ENCODE data around the gene MKRN3.
"Not testable (repeated sequence)": the region's sequence is repeated elsewhere in the genome, so short reads cannot be mapped to it uniquely, and the experiment has no call there.

MKRN3 gene

DNA sequence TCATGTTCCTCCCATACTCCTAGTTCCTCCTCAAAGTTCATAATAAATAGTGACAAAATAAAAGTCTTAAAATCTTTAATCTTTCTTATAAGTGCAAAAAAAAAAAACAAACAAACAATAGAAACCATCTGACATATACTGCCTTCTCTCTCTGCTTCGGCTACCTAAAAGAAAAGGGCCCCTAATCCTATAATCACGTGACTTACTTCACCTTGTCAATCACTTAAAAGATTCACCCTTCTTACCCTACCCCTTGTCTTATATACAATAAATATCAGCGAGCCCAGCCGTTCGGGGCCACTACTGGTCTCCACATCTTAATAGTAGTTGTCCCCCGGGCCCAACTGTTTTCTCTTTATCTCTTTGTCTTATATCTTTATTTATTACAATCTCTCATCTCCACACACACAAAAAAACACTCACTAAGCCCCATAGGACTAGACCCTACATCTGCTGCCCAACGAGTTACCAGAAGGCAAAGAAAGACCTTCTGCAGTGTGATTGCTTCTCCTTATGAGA lies 28.8 kb downstream of the MKRN3 start:
- Histone ChIP-seq H2AFZ (ENCODE audit: insufficient read depth, low read length, poor library complexity) (no peak overlapping the region), H3K36me3 (ENCODE audit: control insufficient read depth in 1 of 2, insufficient read depth in 2 of 2, low read length in 2 of 2) (no peaks in the 10 kb centered on the region), H3K27ac (ENCODE audit: low read depth, low read length) (no peak overlapping the region), H3K18ac (ENCODE audit: low read length) (no peak overlapping the region), H4K91ac (ENCODE audit: low read depth, low read length) (no peak overlapping the region), H3K4me1 (ENCODE audit: control insufficient read depth in 1 of 2, insufficient read depth in 2 of 2, low read length in 2 of 2) (no peaks in the 10 kb centered on the region), H3K27me3 (ENCODE audit: insufficient read depth, low read length) (no peaks in the 10 kb centered on the region), H3K9me3 (ENCODE audit: insufficient read depth, low read depth, low read length) (peaks cover 5% of the 10 kb centered on the region), H2BK5ac (ENCODE audit: low read depth, low read length, poor library complexity) (no peak overlapping the region), H4K8ac (ENCODE audit: low read depth, low read length) (no peak overlapping the region), H3K23ac (ENCODE audit: low read length) (no peak overlapping the region), H3K4me3 (ENCODE audit: low read depth, low read length) (no peak overlapping the region), H2AK5ac (ENCODE audit: low read length) (no peak overlapping the region), H3K4me2 (ENCODE audit: low read length) (no peak overlapping the region), H3K14ac (ENCODE audit: low read length) (no peak overlapping the region), H2BK12ac (ENCODE audit: low read length) (no peak overlapping the region), H3K9ac (ENCODE audit: low read length) (no peak overlapping the region), H3K79me2 (ENCODE audit: control insufficient read depth, insufficient read depth, low read length, poor library complexity) (no peaks in the 10 kb centered on the region), H3K4ac (ENCODE audit: low read depth, low read length) (no peak overlapping the region), H3K79me1 (ENCODE audit: low read length) (no peaks in the 10 kb centered on the region), H4K12ac (ENCODE audit: low read depth, low read length) (no peak overlapping the region), H2BK120ac (ENCODE audit: insufficient read depth, low read length, poor library complexity) (no peak overlapping the region)
- no peak for DNase-seq
- no CpG with 5 or more reads among the region's 7 CpGs for WGBS (ENCODE audit: extremely low coverage, insufficient coverage, insufficient read length)

DNA sequence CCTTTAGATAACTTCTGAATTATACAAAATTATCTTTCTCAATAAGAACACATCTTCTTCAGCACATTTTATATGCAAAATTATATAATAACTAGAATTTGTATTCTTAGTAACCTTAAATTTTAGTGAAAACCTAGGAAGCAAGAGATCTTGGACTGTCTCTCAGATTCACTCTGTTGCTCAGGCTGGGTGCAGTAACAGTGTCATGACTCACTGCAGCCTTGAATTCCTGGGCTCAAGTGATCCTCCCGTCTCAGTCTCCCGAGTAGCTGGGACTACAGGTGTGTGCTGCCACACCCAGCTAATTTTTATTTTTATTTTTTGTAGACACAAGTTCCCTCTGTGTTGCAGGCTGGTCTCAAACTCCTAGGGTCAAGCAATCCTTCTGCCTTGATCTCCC lies 29.9 kb downstream of the MKRN3 start:
- Histone ChIP-seq H4K91ac (ENCODE audit: low read depth, low read length) (no peak overlapping the region), H3K9me3 (ENCODE audit: insufficient read depth, low read depth, low read length) (peaks cover 3% of the 10 kb centered on the region), H3K14ac (ENCODE audit: low read length) (no peak overlapping the region), H3K27me3 (ENCODE audit: insufficient read depth, low read length) (no peaks in the 10 kb centered on the region), H2BK5ac (ENCODE audit: low read depth, low read length, poor library complexity) (no peak overlapping the region), H3K18ac (ENCODE audit: low read length) (no peak overlapping the region), H3K9ac (ENCODE audit: low read length) (no peak overlapping the region), H3K4me1 (ENCODE audit: control insufficient read depth in 1 of 2, insufficient read depth in 2 of 2, low read length in 2 of 2) (no peaks in the 10 kb centered on the region), H2AK5ac (ENCODE audit: low read length) (no peak overlapping the region), H3K79me2 (ENCODE audit: control insufficient read depth, insufficient read depth, low read length, poor library complexity) (no peaks in the 10 kb centered on the region), H2BK12ac (ENCODE audit: low read length) (no peak overlapping the region), H4K8ac (ENCODE audit: low read depth, low read length) (no peak overlapping the region), H3K27ac (ENCODE audit: low read depth, low read length) (no peak overlapping the region), H2BK120ac (ENCODE audit: insufficient read depth, low read length, poor library complexity) (no peak overlapping the region), H3K79me1 (ENCODE audit: low read length) (no peaks in the 10 kb centered on the region), H3K23ac (ENCODE audit: low read length) (no peak overlapping the region), H2AFZ (ENCODE audit: insufficient read depth, low read length, poor library complexity) (no peak overlapping the region), H4K12ac (ENCODE audit: low read depth, low read length) (no peak overlapping the region), H3K4me3 (ENCODE audit: low read depth, low read length) (no peak overlapping the region), H3K4ac (ENCODE audit: low read depth, low read length) (no peak overlapping the region), H3K4me2 (ENCODE audit: low read length) (no peak overlapping the region), H3K36me3 (ENCODE audit: control insufficient read depth in 1 of 2, insufficient read depth in 2 of 2, low read length in 2 of 2) (no peaks in the 10 kb centered on the region)
- WGBS (ENCODE audit: extremely low coverage, insufficient coverage, insufficient read length) = no CpG with 5 or more reads among the region's 2 CpGs
- no peak for DNase-seq

DNA sequence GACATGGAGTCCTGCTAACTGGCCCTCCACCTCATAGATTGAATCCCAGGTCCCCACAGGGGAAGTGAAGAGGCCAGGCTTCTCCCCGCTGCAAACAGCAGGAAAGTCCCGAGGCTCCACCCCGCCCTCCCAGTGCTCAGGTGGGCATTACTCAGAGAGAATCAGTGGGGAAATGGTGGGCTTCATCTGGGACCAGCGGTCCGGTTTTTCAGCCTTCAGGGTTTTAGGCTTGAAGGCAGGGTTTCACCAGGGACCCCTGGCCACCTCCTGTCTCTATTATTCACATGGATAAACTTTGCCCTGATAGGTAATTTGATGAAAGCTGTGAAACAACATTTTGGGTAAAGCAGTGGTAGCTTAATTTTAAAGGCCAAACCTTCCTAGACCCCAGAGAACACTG lies 31.3 kb downstream of the MKRN3 start:
- H3K23ac ChIP-seq (ENCODE audit: low read length) = no peak overlapping the region
- H3K4me1 ChIP-seq (ENCODE audit: control insufficient read depth in 1 of 2, insufficient read depth in 2 of 2, low read length in 2 of 2) = no peaks in the 10 kb centered on the region
- no peak overlapping the region for H2AK5ac ChIP-seq (ENCODE audit: low read length)
- no peak overlapping the region for H3K18ac ChIP-seq (ENCODE audit: low read length)
- H3K9ac ChIP-seq (ENCODE audit: low read length) = no peak overlapping the region
- H4K8ac ChIP-seq (ENCODE audit: low read depth, low read length) = no peak overlapping the region
- H2BK120ac ChIP-seq (ENCODE audit: insufficient read depth, low read length, poor library complexity) = no peak overlapping the region
- no peak overlapping the region for H3K4me3 ChIP-seq (ENCODE audit: low read depth, low read length)
- no peaks in the 10 kb centered on the region for H3K27me3 ChIP-seq (ENCODE audit: insufficient read depth, low read length)
- H4K12ac ChIP-seq (ENCODE audit: low read depth, low read length) = no peak overlapping the region
- no peak overlapping the region for H2BK5ac ChIP-seq (ENCODE audit: low read depth, low read length, poor library complexity)
- no peak overlapping the region for H2AFZ ChIP-seq (ENCODE audit: insufficient read depth, low read length, poor library complexity)
- no peak overlapping the region for H3K4me2 ChIP-seq (ENCODE audit: low read length)
- H3K79me2 ChIP-seq (ENCODE audit: control insufficient read depth, insufficient read depth, low read length, poor library complexity) = no peaks in the 10 kb centered on the region
- no peak overlapping the region for H3K27ac ChIP-seq (ENCODE audit: low read depth, low read length)
- H4K91ac ChIP-seq (ENCODE audit: low read depth, low read length) = no peak overlapping the region
- DNase-seq = no peak
- H3K79me1 ChIP-seq (ENCODE audit: low read length) = no peaks in the 10 kb centered on the region
- H3K4ac ChIP-seq (ENCODE audit: low read depth, low read length) = no peak overlapping the region
- H3K9me3 ChIP-seq (ENCODE audit: insufficient read depth, low read depth, low read length) = peaks cover 3% of the 10 kb centered on the region
- no CpG with 5 or more reads among the region's 5 CpGs for WGBS (ENCODE audit: extremely low coverage, insufficient coverage, insufficient read length)
- no peak overlapping the region for H3K14ac ChIP-seq (ENCODE audit: low read length)
- H2BK12ac ChIP-seq (ENCODE audit: low read length) = no peak overlapping the region
- H3K36me3 ChIP-seq (ENCODE audit: control insufficient read depth in 1 of 2, insufficient read depth in 2 of 2, low read length in 2 of 2) = no peaks in the 10 kb centered on the region

DNA sequence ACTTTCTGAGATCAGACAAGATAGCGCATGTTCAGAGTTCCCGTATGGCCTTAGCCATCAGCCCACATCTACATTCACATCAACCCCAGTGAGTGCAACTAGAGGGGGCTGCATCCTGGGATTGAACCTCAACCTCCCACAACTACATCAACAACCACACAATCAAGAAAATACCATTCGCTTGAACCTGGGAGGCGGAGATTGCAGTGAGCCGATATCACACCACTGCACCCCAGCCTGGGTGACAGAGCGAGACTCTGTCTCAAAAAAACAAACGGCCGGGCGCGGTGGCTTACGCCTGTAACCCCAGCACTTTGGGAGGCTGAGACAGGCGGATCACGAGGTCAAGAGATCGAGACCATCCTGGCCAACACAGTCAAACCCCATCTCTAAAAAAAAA lies 31.8 kb downstream of the MKRN3 start:
- H3K4me1 ChIP-seq (ENCODE audit: control insufficient read depth in 1 of 2, insufficient read depth in 2 of 2, low read length in 2 of 2); H2BK12ac ChIP-seq (ENCODE audit: low read length); H3K27me3 ChIP-seq (ENCODE audit: insufficient read depth, low read length); H3K14ac ChIP-seq (ENCODE audit: low read length); H3K79me1 ChIP-seq (ENCODE audit: low read length); H4K91ac ChIP-seq (ENCODE audit: low read depth, low read length); H3K79me2 ChIP-seq (ENCODE audit: control insufficient read depth, insufficient read depth, low read length, poor library complexity); H4K12ac ChIP-seq (ENCODE audit: low read depth, low read length); H3K9me3 ChIP-seq (ENCODE audit: insufficient read depth, low read depth, low read length); H3K4me2 ChIP-seq (ENCODE audit: low read length); H2AFZ ChIP-seq (ENCODE audit: insufficient read depth, low read length, poor library complexity); H3K27ac ChIP-seq (ENCODE audit: low read depth, low read length); H2AK5ac ChIP-seq (ENCODE audit: low read length); H4K8ac ChIP-seq (ENCODE audit: low read depth, low read length); H3K36me3 ChIP-seq (ENCODE audit: control insufficient read depth in 1 of 2, insufficient read depth in 2 of 2, low read length in 2 of 2); H3K23ac ChIP-seq (ENCODE audit: low read length); H3K4me3 ChIP-seq (ENCODE audit: low read depth, low read length); H3K4ac ChIP-seq (ENCODE audit: low read depth, low read length); H3K18ac ChIP-seq (ENCODE audit: low read length); H3K9ac ChIP-seq (ENCODE audit: low read length); H2BK120ac ChIP-seq (ENCODE audit: insufficient read depth, low read length, poor library complexity); H2BK5ac ChIP-seq (ENCODE audit: low read depth, low read length, poor library complexity); DNase-seq: not testable (repeated sequence)
- no CpG with 5 or more reads among the region's 14 CpGs for WGBS (ENCODE audit: extremely low coverage, insufficient coverage, insufficient read length)
